Hair follicular keratinocyte (primary cell): ENCODE results near the gene PTPN13. TPM values are rescaled to one million over a fixed set of nuclear protein-coding genes. Genes with fewer than 3 reads are reported as not detected.

Source experiments
- total RNA-seq: library from RNA; depleted of rRNA; stranded (reverse); fragments of >200 nt; gene quantifications from 2 replicates; pipeline ENCODE4 v1.2.3, GENCODE V29; 2015

The PTPN13 gene
- 40.0 and 48.6 TPM in 2 replicates for total RNA-seq

GRCh38 chr4:86593688-86594558 is at the start of gene PTPN13:
TSS of gene PTPN13 (plus strand) at chr4:86594315. CDS start at chr4:86635257, 40,942 bp downstream.

GRCh38 chr4:86848732-86849619 is 254.9 kb downstream of the PTPN13 start, which contains the start of gene SLC10A6:
TSS of gene SLC10A6 (minus strand) at chr4:86849384. CDS start at chr4:86849115, 269 bp downstream.

Other genes starting within 250 kb of the PTPN13 start
- 2.8 and 5.6 TPM in 2 replicates for gene MAPK10, start 234.3 kb upstream of the PTPN13 start, total RNA-seq